Fibroblast of pulmonary artery (primary cell): Measurements from ENCODE around the gene TOR1AIP1.
A peak's percentile ranks its signal among the peaks of the same experiment; 100 is the strongest.

ENCODE experiments used
- DNase-seq: peaks from one replicate; pipeline ENCODE4 v3.0.0-alpha.2; 2010; ENCODE audit warnings: low read depth
- H3K4me3 ChIP-seq: replicated peaks from 2 replicates; pipeline ENCODE4 v1.5.1; 2011; ENCODE audit warnings: low read depth, mild to moderate bottlenecking, control low read depth, low read length, moderate library complexity
- TF ChIP-seq, protein P1 (sequence below): IDR thresholded peaks from 2 replicates; pipeline ENCODE4 v1.5.1; 2011; ENCODE audit warnings: mild to moderate bottlenecking, control low read depth, low read length, inconsistent platforms; ENCODE audit errors: missing control alignments

The TOR1AIP1 gene

DNA sequence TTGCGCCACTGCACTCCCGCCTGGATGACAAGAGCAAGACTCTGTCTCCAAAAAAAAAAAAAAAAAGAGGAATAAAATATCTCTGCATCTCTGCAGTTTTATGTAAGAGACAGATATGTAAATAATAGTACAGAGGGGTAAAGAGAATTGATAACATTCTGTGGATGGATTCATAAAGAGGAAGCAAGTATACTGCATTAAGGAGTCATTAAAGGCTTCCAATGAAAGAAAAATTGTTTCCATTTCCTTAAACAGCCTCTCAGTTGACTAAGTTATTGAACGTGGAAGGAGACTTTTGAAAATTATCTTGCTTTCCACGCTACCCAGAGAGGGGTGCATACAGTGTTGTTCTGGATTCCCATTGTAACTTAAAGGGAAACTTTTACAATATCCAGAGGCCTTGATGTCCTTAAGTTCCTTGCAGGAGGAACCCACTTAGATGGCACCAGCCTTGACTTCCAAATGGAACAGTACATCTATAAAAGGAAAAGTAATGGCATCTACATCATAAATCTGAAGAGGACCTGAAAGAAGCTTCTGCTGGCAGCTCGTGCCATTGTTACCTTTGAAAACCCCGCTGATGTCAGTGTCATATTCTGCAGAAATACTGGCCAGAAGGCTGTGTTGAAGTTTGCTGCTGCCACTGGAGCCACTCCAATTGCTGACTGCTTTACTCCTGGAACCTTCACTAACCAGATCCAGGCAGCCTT is 86.4 kb downstream of the TOR1AIP1 start:
- DNase-seq: no peak
- H3K4me3 ChIP-seq: no peak overlapping the region
- TF ChIP-seq, protein P1, sequence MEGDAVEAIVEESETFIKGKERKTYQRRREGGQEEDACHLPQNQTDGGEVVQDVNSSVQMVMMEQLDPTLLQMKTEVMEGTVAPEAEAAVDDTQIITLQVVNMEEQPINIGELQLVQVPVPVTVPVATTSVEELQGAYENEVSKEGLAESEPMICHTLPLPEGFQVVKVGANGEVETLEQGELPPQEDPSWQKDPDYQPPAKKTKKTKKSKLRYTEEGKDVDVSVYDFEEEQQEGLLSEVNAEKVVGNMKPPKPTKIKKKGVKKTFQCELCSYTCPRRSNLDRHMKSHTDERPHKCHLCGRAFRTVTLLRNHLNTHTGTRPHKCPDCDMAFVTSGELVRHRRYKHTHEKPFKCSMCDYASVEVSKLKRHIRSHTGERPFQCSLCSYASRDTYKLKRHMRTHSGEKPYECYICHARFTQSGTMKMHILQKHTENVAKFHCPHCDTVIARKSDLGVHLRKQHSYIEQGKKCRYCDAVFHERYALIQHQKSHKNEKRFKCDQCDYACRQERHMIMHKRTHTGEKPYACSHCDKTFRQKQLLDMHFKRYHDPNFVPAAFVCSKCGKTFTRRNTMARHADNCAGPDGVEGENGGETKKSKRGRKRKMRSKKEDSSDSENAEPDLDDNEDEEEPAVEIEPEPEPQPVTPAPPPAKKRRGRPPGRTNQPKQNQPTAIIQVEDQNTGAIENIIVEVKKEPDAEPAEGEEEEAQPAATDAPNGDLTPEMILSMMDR: no peak

DNA sequence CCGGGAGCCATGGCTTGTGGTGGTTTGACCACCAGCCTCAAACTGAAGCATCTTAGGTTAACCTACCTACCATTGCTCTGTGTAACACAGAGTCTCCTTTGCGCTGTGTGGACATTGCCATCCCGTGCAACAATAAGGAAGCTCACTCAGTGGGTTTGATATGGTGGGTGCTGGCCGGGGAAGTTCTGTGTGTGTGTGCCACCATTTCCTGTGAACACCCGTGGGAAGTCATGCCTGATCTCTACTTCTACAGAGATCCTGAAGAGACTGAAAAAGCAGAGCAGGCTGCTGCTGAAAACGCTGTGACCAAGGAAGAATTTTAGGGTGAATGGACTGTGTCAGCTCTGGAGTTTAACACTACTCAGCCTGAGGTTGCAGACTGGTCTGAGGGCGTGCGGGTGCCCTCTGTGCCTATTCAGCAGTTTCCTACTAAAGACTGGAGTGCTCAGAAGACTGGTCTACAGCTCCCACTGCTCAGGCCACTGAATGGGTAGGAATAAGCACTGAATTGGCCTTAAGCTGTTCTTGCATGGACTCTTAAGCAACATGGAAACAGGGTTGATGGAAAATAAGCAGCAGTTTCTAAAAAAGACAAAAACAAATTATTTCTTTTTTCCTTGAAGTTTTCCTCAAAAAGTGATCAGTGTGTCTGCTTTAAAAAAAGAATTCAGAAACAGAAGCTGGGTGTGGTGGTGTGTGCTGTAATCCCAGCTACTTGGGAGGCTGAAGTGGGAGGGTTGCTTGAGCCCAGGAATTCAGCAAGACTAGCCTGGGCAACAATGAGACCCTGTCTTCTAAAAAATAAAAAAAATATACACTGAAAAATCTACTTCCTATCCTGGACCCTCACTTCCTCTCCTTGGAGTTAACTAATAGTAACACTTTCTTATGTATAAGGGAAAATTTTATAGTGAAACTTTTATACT is 87.2 kb downstream of the TOR1AIP1 start:
- peak; percentile 39 for DNase-seq
- no peak overlapping the region for H3K4me3 ChIP-seq
- TF ChIP-seq, protein P1: no peak
